Body of pancreas (tissue), 4 donors: Measurements from ENCODE around the gene SELENOM. TPM values are rescaled to one million over a fixed set of nuclear protein-coding genes. Genes with fewer than 3 reads are reported as not detected.
"Not testable (repeated sequence)": the region's sequence is repeated elsewhere in the genome, so short reads cannot be mapped to it uniquely, and the experiment has no call there.

Experiments
- ATAC-seq: fragments of 150-250 bp; one replicate; pipeline ENCODE4 v1.9.1; 2016
- DNase-seq, 4 donors: peaks; one replicate each; pipeline ENCODE4 v3.0.0-alpha.2; 2019
- H3K27ac ChIP-seq, 4 donors: fragments of 200-600 bp; sonication (generic); 1 replicate in 3 of 4; 2 replicates in 1 of 4; pipeline versions ENCODE4 v1.5.1 to v1.6.1; 2016 to 2019; ENCODE audit warnings: mild to moderate bottlenecking in 1 of 4, mixed read lengths in 1 of 4, moderate library complexity in 1 of 4
- H3K27me3 ChIP-seq, 2 donors: fragments of 200-600 bp; sonication (generic); one replicate each; pipeline ENCODE4 v1.6.0; 2016; ENCODE audit warnings: mild to moderate bottlenecking in 1 of 2
- H3K36me3 ChIP-seq, 2 donors: fragments of 200-600 bp; sonication (generic); replicated peaks in 1 of 2; 2 replicates each; pipeline ENCODE4 v1.5.1; 2016; ENCODE audit warnings: low read depth in 2 of 2; ENCODE audit not compliant: insufficient read depth in 1 of 2
- H3K4me1 ChIP-seq: fragments of 200-600 bp; sonication (generic); one replicate; pipeline ENCODE4 v1.6.0; 2016
- H3K4me3 ChIP-seq, 2 donors: fragments of 200-600 bp; sonication (generic); 1 replicate in 1 of 2; 2 replicates in 1 of 2; pipeline ENCODE4 v1.5.1; 2016 to 2019
- H3K9me3 ChIP-seq, 3 donors: fragments of 200-600 bp; sonication (generic); 1 replicate in 2 of 3; 2 replicates in 1 of 3; pipeline ENCODE4 v1.5.1; 2016
- POLR2A ChIP-seq, 3 donors: fragments of 450-650 bp; IDR thresholded peaks; one replicate each; pipeline ENCODE4 v1.6.1; 2016; ENCODE audit warnings: antibody characterized with exemption in 3 of 3, mild to moderate bottlenecking in 2 of 3
- WGBS, 2 donors: methylation state at CpG; one replicate each; pipeline ENCODE4 v1.1.5; 2017; 5-methylcytosine and 5-hydroxymethylcytosine counted together
- intact Hi-C: fragments of 100-400 bp; cut with DNase I; formaldehyde crosslinking; loops from one replicate; pipeline ENCODE4 v1.15.1; 2023
- total RNA-seq, 2 donors: library from RNA; depleted of rRNA; stranded (reverse); fragments of >200 nt; gene quantifications; one replicate each; pipeline ENCODE4 v1.1.0, GENCODE V29; 2016
- TF ChIP-seq, protein P1 (sequence below), 7 experiments: fragments of 450-650 bp in 4 of 7; fragments of 200-600 bp in 3 of 7; sonication (generic) in 3 of 7; IDR thresholded peaks; one replicate each; pipeline ENCODE4 v1.5.1; 2016 to 2019; ENCODE audit warnings: antibody characterized with exemption in 7 of 7

SELENOM gene
- total RNA-seq, 2 donors from 2014 or later = 127 to 198 TPM

- H3K27ac ChIP-seq = no peak overlapping the region
- ATAC-seq = no peak
- no peak for TF ChIP-seq POLR2A (IDR thresholded peaks at IDR 0.05)
- TF ChIP-seq, protein P1, sequence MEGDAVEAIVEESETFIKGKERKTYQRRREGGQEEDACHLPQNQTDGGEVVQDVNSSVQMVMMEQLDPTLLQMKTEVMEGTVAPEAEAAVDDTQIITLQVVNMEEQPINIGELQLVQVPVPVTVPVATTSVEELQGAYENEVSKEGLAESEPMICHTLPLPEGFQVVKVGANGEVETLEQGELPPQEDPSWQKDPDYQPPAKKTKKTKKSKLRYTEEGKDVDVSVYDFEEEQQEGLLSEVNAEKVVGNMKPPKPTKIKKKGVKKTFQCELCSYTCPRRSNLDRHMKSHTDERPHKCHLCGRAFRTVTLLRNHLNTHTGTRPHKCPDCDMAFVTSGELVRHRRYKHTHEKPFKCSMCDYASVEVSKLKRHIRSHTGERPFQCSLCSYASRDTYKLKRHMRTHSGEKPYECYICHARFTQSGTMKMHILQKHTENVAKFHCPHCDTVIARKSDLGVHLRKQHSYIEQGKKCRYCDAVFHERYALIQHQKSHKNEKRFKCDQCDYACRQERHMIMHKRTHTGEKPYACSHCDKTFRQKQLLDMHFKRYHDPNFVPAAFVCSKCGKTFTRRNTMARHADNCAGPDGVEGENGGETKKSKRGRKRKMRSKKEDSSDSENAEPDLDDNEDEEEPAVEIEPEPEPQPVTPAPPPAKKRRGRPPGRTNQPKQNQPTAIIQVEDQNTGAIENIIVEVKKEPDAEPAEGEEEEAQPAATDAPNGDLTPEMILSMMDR (IDR thresholded peaks at IDR 0.05) = no peak
- intact Hi-C loops = loop anchor here (5.0 kb wide), 1 partner anchor 52 kb away; no protein-coding TSS in a partner anchor
- H3K4me1 ChIP-seq = no peaks in the 10 kb centered on the region
- H3K36me3 ChIP-seq = peaks cover 0 to 20% of the 10 kb centered on the region in 2 donors
- WGBS, 2 donors = 94 to 95% methylated on average over 18 to 34 of the region's 34 CpGs
- DNase-seq = peak in 1 of 4 donors; percentile 3
- H3K27me3 ChIP-seq = no peaks in the 10 kb centered on the region
- no peaks in the 10 kb centered on the region for H3K9me3 ChIP-seq
- no peak overlapping the region for H3K4me3 ChIP-seq
Measured at GRCh38 chr22:31099841-31100761, 7.3 kb downstream of the SELENOM start.

GRCh38 chr22:31099386-31099785 lies 8.0 kb downstream of the SELENOM start:
- no peak overlapping the region for H3K4me3 ChIP-seq
- no peak for TF ChIP-seq POLR2A (IDR thresholded peaks at IDR 0.05)
- TF ChIP-seq, protein P1 (IDR thresholded peaks at IDR 0.05) = no peak
- H3K27ac ChIP-seq = no peak overlapping the region
- H3K27me3 ChIP-seq = no peaks in the 10 kb centered on the region
- WGBS, 2 donors = 88 to 95% methylated on average over 4 to 6 of the region's 6 CpGs
- no peaks in the 10 kb centered on the region for H3K4me1 ChIP-seq
- DNase-seq = peak in 1 of 4 donors; percentile 1
- H3K9me3 ChIP-seq = no peaks in the 10 kb centered on the region
- H3K36me3 ChIP-seq = peaks cover 0 to 21% of the 10 kb centered on the region in 2 donors
- ATAC-seq = no peak
- intact Hi-C loops = loop anchor here (5.0 kb wide), 1 partner anchor 53 kb away; no protein-coding TSS in a partner anchor

GRCh38 chr22:31098632-31099110 lies 8.7 kb downstream of the SELENOM start:
- Histone ChIP-seq H3K27me3 (no peaks in the 10 kb centered on the region), H3K27ac (no peak overlapping the region), H3K36me3 (peaks cover 0 to 21% of the 10 kb centered on the region in 2 donors), H3K4me3 (no peak overlapping the region), H3K4me1 (peaks cover 6% of the 10 kb centered on the region), H3K9me3 (no peaks in the 10 kb centered on the region)
- ATAC-seq = no peak
- TF ChIP-seq POLR2A (IDR thresholded peaks at IDR 0.05) = no peak
- TF ChIP-seq, protein P1 (IDR thresholded peaks at IDR 0.05) = no peak
- intact Hi-C loops = loop anchor here (5.0 kb wide), 1 partner anchor 54 kb away; no protein-coding TSS in a partner anchor
- 76 to 92% methylated on average over 18 to 20 of the region's 36 CpGs for WGBS, 2 donors
- DNase-seq = no peak

DNA sequence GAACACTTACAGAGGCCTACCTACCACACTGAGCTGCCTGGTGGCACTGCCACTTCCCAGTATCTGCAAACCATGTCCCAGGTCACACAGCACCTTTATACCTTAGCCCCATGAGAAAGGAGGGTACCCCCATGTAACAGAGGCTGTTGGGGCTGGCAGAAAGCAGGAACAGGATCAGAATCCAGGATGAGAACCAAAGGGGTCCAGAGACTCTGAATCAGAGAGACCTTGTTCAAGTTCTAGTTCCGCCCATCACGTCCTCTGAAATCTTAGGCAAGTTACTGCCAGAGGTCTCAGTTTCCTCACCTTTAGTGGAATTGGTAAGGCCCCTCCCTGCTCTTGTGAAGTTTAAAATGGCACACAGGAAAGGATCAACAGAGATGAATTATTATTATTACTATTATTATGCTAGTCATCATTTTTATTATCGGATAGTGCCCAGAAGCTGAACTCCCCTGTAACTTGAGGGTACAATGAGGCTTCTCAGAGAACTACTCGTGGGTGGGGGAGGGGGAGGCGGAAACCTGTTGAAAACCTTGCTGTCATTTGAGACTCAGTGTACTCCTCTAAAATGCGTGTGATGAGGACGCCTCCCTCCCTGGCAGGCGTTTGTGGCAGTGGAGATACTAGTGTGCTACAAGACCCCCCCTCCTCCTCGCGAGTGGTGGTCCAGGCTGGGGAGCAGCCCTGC lies 9.3 kb downstream of the SELENOM start:
- no peaks in the 10 kb centered on the region for H3K27me3 ChIP-seq
- H3K27ac ChIP-seq = no peak overlapping the region
- intact Hi-C loops = loop anchor here (5.0 kb wide), 1 partner anchor 54 kb away; no protein-coding TSS in a partner anchor
- no peaks in the 10 kb centered on the region for H3K9me3 ChIP-seq
- 87 to 93% methylated on average over 7 to 10 of the region's 10 CpGs for WGBS, 2 donors
- DNase-seq = no peak
- TF ChIP-seq, protein P1 (IDR thresholded peaks at IDR 0.05) = no peak
- TF ChIP-seq POLR2A (IDR thresholded peaks at IDR 0.05) = no peak
- no peak for ATAC-seq
- peaks cover 11% of the 10 kb centered on the region for H3K4me1 ChIP-seq
- H3K4me3 ChIP-seq = no peak overlapping the region
- H3K36me3 ChIP-seq = peaks cover 0 to 21% of the 10 kb centered on the region in 2 donors

DNA sequence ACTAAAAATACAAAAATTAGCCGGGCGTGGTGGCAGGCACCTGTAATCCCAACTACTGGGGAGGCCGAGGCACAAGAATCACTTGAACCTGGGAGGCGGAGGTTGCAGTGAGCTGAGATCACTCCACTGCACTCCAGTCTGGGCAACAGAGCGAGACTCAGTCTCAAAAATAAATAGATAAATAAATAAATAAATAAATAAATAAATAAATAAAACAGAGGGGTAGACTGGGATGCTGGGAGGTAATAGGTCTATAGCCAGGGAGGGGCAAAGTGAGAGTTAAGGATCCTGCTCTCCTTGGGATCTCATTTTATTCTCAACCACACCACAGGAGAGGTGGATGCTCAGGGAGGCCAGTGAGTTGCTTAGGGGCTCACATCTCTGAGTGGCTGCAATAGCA lies 9.8 kb downstream of the SELENOM start:
- not testable (repeated sequence) for H3K27me3 ChIP-seq, H3K4me3 ChIP-seq, H3K27ac ChIP-seq, ATAC-seq, H3K9me3 ChIP-seq, DNase-seq
- Histone ChIP-seq H3K4me1 (peaks cover 12% of the 10 kb centered on the region), H3K36me3 (peaks cover 0 to 21% of the 10 kb centered on the region in 2 donors)
- 98% methylated on average over 3 to 5 of the region's 5 CpGs for WGBS, 2 donors
- intact Hi-C loops = loop anchor here (5.0 kb wide), 1 partner anchor 55 kb away; no protein-coding TSS in a partner anchor
